RKO (cell line): ENCODE results near the gene PRLR.
A peak's percentile ranks its signal among the peaks of the same experiment; 100 is the strongest.

Experiments used
- DNase-seq: peaks from one replicate; pipeline ENCODE4 v3.0.0-alpha.2; 2016; ENCODE audit warnings: low spot score

The PRLR gene

GRCh38 chr5:35159370-35159742 is 70.9 kb downstream of the PRLR start:
- no peak for DNase-seq

GRCh38 chr5:35158622-35159369 is 71.5 kb downstream of the PRLR start:
- no peak for DNase-seq

- DNase-seq = no peak
These were observed 72.1 kb downstream of the PRLR start for GRCh38 chr5:35158204-35158603.

DNA sequence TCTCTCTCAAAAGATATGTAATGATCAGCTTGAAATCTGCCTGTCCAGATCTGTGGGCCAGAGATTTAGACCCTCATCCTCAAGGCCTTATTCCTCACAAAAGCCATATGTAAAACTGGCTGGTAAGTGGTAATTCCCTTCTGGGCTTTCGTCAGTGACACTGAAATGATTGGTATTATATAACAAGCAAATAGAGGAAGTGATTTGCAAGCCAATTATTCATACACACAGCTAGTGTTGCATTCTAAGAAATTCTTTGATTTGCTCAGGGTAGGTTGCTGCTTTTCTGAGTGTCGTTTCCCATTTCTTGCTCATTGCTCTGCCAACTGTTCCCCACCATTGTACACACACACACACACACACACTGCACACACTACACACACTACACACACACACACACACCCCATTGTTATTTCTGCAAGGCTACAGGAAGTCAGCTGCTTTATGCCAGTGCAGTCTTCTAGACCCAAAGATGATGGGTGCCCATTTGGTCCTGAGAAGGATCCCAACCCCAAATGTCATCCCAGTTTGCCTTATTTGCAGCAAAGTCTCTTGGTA is 76.8 kb downstream of the PRLR start:
- DNase-seq = no peak

GRCh38 chr5:35152733-35153132 is 77.6 kb downstream of the PRLR start:
- DNase-seq = no peak

GRCh38 chr5:35151146-35151920 is 79.0 kb downstream of the PRLR start:
- DNase-seq = no peak

DNA sequence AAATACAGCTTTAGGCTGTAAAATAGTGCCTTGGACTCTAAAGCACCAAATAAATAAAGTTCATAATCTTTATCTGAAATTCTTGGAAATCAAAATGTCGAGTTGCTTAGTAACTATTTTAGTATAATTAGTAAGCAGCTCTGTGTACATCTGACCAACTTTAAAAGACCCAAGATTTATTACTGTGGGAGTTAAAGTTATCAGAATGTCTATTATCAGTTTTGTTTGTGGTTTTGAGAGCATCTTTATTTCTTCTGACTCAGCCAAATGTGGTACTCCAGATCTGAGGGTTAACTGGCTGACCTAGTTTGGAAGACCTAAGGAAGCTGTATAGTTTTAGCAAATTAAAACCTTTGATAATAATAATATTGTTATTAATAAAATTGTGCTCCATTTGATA is 81.2 kb downstream of the PRLR start:
- no peak for DNase-seq

GRCh38 chr5:35146406-35146805 is 83.9 kb downstream of the PRLR start:
- DNase-seq = no peak

GRCh38 chr5:35145691-35146317 is 84.5 kb downstream of the PRLR start:
- DNase-seq = no peak

- DNase-seq = no peak
These were observed 85.3 kb downstream of the PRLR start for GRCh38 chr5:35145012-35145411.

GRCh38 chr5:35143841-35144240 is 86.4 kb downstream of the PRLR start:
- DNase-seq = no peak

- no peak for DNase-seq
These were observed 88.5 kb downstream of the PRLR start for GRCh38 chr5:35141739-35142138.

- DNase-seq = no peak
These were observed 92.1 kb downstream of the PRLR start for GRCh38 chr5:35138232-35138631.

DNA sequence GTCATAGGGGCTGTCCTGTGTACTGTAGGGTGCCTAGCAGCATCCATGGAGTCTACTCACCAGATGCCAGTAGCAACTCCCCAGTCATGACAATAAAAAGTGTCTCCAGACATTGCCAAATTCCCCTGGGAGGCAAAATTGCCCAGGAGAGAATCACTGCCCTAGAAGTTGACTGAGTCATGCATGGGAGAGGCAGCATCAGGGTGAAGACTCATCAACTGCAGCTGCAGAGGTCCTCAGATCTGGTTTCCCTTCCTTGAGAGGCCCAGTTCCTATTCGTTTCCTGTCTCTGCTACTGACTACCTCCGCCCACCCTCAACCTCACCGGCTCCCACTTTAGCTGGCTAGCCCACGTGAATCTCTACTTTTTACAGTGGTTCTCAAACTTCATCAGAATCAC is 93.9 kb downstream of the PRLR start:
- peak; percentile 53 for DNase-seq

- DNase-seq = no peak
These were observed 95.0 kb downstream of the PRLR start for GRCh38 chr5:35135239-35135700.

- no peak for DNase-seq
These were observed 95.8 kb downstream of the PRLR start for GRCh38 chr5:35134278-35135030.

DNA sequence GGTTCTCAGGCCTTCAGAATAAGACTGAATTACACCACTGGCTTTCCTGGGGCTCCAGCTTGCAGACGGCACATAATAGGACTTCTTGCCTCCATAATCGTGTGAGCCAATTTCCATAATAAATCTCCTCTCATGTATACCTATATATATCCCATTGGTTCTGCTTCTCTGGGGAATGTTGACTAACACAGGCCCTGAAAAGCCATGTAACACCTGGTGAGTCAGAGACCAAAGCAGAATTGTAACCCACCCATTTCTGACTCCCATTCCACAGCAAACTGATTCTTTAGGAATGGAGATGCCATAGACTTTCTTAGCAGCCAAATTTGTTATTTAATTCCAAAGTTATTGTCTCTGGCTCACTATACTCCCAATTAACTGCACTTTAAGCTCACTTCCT is 97.1 kb downstream of the PRLR start:
- no peak for DNase-seq

- no peak for DNase-seq
These were observed 98.6 kb downstream of the PRLR start for GRCh38 chr5:35131723-35132122.

- no peak for DNase-seq
These were observed 100.3 kb downstream of the PRLR start for GRCh38 chr5:35129921-35130485.

DNA sequence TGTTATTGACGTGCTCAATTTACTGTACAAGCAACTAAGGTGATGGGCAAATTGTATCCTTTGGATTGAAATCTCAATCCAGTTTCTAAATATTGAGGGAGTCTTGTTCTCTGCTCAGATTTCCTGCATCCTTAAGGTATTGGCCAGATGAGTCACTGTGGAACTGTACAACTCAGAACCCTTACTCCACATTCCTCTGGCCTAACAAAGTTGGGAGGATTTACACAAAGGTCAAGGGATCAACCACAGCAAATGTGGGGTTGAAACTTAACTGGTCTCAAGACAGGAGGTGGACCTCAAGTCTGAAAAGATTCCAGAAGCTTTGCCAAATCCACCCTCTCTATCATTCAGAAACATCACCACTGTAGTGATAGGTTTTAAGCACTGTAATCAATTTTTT is 101.0 kb downstream of the PRLR start:
- no peak for DNase-seq

DNA sequence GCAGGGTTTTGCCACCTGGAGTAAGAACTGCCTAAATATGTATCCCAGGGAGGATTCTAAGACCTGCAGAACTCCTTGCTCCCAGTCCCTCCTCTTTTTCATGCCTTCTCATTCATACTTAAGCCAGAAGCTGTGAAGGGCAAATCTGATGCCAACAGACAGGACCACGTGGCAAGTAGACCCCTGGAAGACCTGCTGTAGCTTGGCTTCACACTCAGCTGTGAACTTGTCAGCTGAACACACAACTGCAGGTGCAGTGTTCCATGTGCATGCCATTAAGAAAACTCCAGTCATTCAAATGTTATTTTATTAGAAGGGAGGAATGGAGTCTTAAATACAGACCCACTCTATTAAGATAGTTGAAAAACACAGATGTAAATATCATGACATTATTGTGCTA is 103.3 kb downstream of the PRLR start:
- no peak for DNase-seq

GRCh38 chr5:35125746-35126145 is 104.5 kb downstream of the PRLR start:
- DNase-seq = no peak
